HG03045 (cell line): ENCODE measurements around the gene ZFP62.

Experiments
- ATAC-seq: cut with Tn5 transposase; IDR thresholded peaks from one replicate; pipeline ENCODE4 v1.9.1; 2021; ENCODE audit warnings: mild to moderate bottlenecking, moderate library complexity; ENCODE audit not compliant: unreplicated experiment

ZFP62 gene

DNA sequence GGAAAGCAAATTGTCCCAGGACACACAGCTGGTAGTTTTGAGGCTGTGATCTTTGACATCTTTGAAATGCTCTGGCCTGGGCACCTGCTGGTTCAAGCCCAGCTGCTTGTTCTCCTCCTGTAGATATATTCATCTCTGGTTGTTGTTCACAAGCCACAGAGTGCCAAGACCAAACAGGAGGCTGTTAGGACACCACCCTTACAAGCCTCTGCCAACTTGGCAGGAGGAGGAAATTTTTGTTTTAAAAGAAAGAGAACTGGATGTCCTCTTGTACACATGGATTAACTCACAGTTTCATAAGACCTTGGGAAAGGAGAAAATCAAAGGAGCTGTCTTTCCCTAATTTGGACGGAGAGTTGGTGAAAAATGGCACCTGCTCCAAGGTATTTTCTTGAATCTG lies 8.5 kb upstream of the ZFP62 start:
- no peak for ATAC-seq

- ATAC-seq: no peak
These were observed 7.9 kb upstream of the ZFP62 start for GRCh38 chr5:180868960-180869359.

GRCh38 chr5:180866985-180867384 lies 5.9 kb upstream of the ZFP62 start:
- ATAC-seq: no peak

GRCh38 chr5:180865981-180866695 lies 5.1 kb upstream of the ZFP62 start:
- no peak for ATAC-seq

DNA sequence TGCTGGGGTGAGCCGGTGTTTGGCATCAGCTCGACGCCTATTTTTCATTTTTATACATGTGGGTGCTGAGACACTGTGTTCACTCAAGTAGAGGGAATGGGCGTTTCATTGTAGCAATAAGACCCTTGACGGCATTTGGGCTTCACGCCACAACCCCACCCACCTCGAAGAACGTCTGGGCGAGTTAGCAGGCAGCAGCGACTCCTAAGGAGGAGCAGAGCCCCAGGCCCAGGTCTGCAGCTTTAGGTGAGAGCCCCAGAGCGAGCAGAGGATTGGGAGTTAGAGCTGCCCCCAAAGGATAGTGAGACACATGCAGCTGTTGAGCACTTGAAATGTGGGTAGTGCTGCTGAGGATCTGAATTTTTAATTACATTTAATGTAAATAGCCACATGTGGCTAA lies 1.6 kb upstream of the ZFP62 start:
- no peak for ATAC-seq

GRCh38 chr5:180860273-180860886 lies 696 bp downstream of the ZFP62 start:
- ATAC-seq: peak; percentile 43

- no peak for ATAC-seq
These were observed 2.5 kb downstream of the ZFP62 start for GRCh38 chr5:180858586-180858985.

GRCh38 chr5:180853848-180854176 lies 7.3 kb downstream of the ZFP62 start:
- ATAC-seq: no peak

DNA sequence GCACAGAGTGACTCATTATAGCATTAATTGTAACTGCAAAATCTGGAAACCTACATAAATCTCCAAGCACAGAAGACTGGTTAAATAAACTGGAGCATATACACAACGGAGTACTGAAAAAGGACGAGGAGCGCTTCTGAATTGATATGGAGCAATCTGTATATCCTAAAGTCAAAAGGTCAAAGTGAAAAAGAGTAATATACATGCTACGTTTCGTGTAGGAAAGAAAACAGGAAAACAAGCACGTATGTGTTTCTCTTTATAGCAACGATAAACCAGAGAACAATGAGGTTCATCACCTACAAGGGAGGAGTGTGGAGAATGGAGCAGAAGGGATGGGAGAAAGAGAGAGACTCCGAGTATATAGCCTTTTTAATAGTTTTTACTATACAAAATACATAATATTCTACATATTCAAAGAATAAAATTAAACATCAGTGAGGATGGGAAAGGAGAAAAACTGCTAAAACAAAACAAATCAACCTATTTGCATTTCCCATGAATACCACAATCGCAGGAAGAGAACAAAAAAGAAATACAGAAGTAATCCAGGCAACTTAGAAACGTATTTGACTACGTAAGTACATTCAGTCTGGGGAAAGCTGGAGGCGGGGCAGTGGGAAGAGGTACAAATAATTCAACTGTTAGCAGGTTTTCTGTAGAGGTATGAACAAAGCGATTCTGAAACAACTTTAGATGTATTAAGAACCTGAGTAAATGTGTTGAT lies 7.8 kb downstream of the ZFP62 start:
- no peak for ATAC-seq

GRCh38 chr5:180852495-180852894 lies 8.6 kb downstream of the ZFP62 start:
- ATAC-seq: no peak

- ATAC-seq: no peak
These were observed 10.5 kb downstream of the ZFP62 start for GRCh38 chr5:180850434-180851078.

- no peak for ATAC-seq
These were observed 11.2 kb downstream of the ZFP62 start for GRCh38 chr5:180849827-180850226.

DNA sequence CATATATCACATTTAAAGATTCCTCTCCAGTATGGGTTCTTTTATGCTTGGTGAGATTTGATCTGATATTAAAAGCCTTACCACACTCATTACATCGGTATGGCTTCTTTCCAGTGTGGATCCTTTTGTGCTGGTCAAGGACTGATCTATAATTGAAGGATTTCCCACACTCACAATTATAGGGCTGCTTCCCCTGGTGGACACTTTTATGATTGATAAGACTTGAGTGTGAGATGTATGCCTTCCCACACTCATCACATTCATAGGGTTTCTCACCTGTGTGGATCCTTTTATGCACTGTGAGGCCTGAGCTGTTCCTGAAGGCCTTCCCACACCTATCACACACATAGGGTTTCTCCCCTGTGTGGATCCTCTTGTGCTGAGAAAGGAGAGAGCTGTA lies 12.2 kb downstream of the ZFP62 start:
- no peak for ATAC-seq

- no peak for ATAC-seq
These were observed 12.8 kb downstream of the ZFP62 start for GRCh38 chr5:180848265-180848664.

DNA sequence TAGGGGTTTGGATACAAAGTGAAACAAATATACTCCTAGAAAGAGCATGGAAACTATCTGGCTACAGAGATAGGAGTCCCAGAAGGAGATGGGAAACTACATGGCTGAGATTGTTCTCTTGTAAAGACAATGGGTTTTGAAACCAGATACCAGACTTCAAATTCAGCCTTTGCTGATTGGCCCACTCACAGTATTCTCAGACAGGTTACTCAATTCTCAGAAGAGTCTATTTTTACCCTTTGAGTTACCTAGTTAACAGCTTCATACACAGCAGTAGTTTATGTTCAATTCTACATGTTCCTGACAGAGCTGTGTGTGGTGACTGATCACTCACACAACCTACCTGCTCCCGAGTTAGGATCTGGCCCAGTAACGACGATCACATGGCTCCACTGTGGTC lies 14.1 kb downstream of the ZFP62 start:
- no peak for ATAC-seq

DNA sequence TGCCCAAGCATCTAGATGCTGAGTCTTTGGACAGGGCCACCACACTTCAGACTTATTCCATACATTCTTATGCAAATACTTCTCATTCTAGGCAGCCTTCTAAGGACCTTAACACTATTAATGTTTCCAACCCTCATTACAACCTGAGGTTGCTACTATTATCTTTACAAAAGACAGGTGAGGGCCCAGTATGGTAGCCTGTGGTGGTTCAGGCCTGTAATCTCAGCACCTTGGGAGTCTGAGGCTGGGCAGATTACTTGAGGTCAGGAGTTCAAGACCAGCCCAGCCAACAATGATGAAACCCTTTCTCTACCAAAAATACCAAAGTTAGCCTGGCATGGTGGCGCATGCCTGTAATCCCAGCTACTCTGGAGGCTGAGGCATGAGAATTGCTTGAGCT lies 16.2 kb downstream of the ZFP62 start:
- ATAC-seq: no peak

GRCh38 chr5:180844432-180844831 lies 16.6 kb downstream of the ZFP62 start:
- ATAC-seq: no peak

GRCh38 chr5:180839935-180840334 lies 21.1 kb downstream of the ZFP62 start:
- ATAC-seq: no peak

DNA sequence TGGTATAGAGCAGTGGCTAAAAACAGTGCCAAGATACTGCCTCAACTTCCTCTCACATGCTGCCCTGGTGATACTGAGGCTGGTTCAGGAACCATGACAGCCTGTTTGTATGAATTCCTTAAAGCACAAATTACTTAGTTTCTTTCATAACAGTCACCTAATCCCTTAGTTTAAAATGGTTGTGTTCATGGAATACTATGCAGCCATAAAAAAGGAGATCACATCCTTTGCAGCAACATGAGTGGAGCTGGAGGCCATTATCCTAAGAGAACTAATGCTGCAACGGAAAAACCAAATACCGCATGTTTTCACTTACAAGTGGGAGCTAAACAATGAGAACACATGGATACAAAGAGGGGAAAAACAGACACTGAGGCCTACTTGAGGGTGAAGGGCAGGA lies 21.8 kb downstream of the ZFP62 start:
- ATAC-seq: no peak

GRCh38 chr5:180837478-180837877 lies 23.6 kb downstream of the ZFP62 start:
- no peak for ATAC-seq

DNA sequence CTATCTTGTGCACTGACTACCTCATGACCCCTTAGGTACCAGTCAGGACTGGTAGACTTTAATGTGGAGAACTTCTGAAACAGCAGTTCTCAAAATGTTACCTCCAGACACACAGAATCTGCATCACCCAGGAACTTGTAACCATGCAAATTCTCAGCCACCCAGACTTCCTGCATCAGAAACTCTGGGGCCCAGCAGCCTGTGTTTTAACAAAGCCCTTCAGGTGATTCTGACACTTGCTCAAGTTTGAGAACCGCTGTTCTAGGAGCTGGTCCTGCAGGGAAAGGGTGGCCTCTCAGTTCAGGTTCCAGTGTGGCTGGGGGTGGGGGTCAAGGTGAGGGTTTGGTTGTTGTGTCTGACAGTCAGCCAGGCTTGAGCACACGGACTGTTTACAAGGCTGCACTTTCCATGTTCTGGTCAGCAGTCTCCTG lies 28.4 kb downstream of the ZFP62 start:
- peak; percentile 41 for ATAC-seq
